ENCODE measurements around the gene LYRM4.
A peak's percentile ranks its signal among the peaks of the same experiment; 100 is the strongest.

LYRM4 gene

DNA sequence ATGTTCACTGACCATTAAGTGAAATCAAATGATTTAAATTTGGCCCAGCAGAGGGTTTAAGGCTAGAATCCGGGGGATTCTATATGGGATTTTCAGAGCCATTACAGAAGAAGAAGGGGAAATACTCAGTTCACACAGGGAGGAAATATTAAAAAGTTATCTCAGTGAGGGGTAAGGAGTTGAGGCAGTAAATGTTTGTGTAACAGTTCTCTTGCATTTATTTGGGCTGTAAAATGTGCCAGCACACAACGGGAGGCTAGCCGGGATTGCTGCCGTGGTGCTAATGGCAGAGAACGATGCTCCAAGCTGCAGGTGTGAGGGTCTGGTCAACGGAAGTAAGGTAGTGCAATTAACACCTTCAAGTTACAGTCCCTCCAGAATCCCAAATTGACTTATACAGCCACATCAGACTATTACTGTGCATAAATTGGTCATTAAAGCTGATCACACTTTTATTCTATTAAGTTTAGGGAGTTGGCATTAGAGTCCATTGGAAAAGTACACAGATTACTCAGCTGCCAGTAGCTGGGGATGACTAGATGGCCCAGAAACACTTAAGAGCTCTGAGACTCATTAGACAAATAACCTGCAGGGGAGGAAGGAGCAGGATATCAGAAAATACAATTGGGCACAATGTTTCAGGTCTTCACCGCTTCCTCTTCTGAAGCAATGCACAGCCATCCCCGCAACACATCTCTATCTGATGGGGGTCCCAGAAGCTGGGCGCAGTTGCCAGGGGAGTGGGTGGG, 144.3 kb downstream of the LYRM4 start:
- DNase-seq: no peak

DNA sequence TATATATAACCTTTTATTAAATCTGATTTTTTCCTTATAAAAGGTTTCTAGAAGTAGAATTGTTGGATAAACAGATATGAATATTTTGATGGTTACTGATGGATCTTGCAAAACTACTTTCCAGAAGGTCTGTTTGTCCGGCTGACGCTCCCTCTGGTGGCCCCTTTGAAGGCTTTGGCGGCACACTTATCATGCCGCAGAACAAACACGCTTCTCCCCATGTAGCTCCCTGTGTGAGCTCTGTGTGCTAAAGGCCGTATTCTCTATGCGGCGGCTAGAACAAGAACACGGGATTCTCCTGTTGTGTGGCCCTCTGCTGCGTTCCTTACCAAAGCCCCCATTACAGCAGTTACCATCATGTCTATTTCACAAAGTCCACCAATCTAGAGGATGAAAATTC, 145.6 kb downstream of the LYRM4 start:
- no peak for DNase-seq

DNA sequence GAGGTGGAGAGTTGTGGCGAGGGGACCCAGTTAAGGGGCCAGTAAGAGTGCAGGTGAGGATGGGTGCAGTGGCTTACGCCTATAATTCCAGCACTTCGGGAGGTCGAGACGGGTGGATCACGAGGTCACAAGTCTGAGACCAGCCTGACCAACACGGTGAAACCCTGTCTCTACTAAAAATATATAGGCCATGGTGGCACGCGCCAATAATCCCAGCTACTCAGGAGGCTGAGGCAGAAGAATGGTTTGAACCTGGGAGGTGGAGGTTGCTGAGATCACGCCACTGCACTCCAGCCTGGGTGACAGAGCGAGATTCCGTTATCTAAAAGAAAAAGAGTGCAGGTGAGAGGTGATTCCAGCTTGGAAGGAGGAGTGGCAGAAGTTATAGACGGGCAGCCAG, 147.7 kb downstream of the LYRM4 start:
- no peak for DNase-seq

DNA sequence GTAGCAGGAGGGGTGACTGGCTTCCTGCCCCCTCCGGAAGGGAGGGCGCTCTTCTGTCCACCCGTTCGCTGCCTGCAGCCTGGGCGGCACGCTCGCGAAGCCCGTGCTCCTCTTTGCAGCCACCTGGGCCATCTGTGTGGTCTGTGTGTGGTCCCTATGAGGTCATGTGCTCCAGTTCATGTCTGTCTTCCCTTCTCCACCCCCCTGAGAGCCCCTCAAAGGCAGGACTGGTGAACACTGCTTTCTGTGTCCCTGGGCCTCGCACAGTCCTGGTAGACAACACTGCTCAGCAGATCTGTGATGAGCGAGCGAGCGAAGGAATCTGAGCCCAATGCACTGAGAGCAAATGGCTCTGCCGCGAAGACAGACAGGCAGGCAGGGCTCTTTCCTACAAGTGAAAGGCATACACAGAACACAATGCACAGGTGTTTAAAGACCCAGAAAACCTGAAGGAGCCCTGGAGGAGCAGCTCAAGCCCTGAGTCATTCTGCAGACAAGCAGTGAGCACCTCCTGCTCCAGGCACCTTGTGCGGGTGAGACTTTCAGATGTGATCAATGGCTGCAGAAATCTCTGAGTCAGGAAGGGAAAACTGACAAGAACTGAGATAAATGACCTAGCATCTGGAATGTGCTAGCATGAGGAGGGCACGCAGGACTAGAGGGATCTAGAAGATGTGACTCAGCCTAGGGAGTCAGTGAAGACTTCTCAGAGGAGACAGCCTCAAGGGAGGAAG, 148.5 kb downstream of the LYRM4 start:
- DNase-seq: no peak

DNA sequence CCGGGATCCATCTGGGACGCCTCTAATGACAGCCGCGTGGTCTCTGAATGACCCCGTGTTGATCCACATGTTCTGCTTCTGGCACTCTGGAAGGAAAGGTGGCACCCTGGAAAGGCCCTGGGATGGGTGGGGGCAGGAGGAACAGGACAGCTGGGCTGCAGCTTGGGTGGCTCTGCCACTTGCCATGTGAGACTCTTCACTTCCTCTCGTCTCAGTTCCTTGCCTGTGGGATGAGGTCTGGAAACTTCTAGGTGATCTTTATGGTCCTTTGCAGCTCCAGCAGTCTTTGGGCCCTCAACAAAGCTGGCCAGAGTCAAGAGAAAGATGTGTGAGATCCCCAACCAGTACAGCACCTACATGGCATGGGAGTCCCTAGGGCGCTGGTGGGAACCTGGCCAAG, 149.1 kb downstream of the LYRM4 start:
- DNase-seq: no peak

DNA sequence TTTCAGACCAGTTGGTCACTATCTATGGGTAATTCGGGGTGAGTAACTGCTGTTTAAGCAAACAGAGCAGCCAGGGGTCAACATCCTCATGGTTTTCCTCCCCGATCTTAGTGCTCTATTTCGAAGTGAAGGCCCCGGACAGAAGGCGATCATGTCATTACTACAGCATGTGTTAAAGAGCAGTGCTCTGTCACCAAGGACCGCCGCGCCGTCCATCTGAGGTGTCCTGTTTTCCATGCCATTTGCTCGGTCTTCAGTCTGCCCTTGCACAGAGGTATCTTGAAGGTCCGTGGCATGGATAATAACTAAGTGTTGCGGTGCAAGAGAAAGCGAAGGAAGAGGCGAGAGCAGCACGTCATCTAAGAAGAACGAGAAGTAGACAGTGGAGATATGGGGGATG, 150.5 kb downstream of the LYRM4 start:
- no peak for DNase-seq

DNA sequence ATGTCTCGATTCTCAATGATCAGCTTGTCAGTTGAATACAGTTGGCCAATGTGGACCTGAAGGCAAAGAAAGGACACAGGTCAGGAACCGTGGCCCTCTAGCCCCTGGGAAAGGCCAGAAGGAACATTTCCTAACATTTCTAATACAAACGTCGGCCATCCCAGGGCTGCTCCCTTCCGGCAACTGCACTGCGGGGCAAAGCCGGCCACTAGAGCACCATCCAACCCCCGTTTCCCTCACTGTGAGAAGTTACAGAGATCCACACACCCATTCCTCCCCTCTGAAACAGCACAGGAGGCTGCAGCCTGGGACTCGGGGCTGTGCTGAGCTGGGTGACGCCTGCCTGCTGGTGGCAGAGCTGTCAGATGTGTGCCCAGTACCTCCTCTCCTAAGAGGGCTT, 151.3 kb downstream of the LYRM4 start:
- DNase-seq: no peak

DNA sequence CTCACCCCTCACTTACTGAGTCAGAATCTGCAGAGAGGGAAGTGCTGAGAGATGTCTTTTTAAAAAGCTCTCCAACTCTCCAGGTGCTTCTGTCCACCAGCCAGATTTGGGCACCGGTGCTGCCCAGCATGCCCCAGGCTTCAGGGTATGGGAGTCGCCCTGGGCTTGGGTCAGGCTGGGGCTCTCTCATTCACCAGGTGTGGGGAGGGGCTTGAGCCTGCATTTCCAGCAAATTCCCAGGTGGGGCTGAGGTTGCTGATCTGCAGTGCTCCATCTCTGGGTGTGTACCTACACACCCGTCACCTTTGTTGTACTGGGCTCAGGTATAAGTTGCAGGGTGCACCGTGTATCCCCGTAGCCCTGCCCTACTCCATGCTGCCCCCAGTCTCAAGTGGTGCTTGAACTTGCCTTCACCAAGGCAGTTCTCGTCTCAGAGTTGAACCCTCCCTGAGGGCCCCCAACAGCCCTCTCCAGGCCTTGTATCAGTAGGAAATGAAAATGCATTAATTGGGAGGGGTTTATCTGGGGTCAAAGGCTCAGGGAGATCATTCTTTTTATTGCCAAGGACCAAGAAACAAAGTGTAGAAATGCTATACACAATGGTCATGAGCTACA, 152.1 kb downstream of the LYRM4 start:
- no peak for DNase-seq

DNA sequence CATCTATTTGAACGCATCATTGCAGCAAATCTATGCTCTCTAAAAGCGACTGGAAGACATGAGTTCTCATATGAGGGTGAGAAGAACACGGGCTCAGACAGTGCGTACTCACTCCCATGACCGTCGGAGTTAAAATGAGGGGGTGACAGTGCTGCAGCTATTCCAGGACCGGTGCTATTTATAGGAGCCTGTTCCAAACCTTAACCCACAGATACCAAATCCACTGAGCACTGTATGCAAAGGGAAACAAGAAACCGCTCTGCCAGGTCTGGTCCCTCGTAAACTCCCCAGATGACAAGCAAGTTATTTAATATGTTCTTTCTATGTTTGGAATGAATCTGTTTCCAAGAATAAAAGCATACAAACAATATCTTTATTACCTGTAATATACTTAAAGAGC, 152.7 kb downstream of the LYRM4 start:
- no peak for DNase-seq

DNA sequence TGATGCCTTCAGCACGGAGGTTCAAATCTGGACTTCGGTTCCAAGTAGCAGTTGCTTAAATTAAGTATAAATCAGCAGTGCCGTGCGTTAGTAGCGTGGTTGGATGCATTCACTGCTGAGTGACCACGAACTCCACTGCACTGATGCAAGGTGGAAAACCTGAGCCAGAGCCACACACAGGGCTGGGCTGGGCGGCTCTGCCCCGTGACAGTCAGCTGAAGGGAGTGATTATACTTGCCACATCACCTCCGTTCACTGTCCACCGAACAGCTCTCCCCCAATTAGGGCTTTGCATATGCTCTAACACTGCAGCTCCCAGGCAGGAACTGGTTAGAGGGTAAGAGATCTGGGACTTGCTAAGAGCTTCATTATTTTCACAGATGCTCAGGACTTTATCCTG, 153.4 kb downstream of the LYRM4 start:
- no peak for DNase-seq

DNA sequence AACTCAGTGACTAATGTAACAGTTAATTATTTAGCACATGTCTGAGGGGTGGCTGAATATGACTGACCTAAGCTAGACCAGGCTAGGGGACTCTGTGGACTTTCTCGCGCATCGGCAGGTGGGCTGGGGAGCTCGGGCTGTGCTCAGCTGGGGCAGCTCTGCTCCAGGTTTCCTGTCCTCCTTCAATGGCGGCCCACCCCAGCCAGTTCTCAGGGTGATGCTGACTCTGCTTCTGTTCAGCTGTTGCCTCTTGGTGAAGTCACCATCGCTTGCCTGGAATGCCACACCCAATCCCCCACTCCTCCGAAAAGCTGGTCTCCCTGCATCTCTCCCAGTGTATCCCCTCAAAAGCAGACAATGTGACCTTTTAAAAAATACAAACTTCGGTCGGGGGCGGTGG, 155.6 kb downstream of the LYRM4 start:
- no peak for DNase-seq

DNA sequence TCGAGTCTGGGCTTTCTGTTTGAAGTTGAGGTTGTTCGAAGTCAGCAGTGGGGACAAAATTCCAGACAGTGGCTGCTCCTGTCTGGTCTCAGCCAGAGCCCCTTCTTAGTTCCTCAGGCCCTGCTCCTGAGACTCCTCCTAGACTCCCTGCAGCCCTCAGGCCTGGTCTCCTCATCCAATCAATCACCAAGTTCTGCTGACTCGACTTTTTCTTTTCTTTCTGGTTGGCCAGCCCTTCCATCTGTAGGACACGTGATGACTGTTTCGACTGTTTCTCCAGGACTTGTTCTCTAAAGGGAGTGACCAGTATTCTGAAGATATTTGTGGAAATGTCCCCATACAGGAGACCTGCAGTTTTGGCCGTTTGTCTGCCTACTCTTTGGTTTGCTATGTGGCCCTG, 156.1 kb downstream of the LYRM4 start:
- no peak for DNase-seq

DNA sequence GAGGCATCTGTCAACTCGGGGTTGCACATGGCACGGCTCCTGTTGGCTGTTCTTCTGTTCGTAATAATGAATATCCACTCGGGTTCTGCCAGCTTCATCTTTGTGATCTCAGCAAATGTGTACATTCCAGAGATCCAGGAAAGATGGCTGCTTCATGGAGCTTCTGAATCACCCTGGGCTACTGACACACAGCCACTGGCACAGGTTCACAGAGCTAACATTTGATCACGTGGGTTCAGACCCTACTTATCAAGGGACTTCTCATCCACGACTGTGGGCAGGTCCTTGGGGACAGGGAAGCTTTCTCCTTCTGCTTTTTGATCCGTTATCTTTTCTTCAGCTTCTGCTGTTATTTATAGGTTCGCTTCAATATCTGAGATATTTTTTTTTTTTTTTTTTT, 157.5 kb downstream of the LYRM4 start:
- no peak for DNase-seq

DNA sequence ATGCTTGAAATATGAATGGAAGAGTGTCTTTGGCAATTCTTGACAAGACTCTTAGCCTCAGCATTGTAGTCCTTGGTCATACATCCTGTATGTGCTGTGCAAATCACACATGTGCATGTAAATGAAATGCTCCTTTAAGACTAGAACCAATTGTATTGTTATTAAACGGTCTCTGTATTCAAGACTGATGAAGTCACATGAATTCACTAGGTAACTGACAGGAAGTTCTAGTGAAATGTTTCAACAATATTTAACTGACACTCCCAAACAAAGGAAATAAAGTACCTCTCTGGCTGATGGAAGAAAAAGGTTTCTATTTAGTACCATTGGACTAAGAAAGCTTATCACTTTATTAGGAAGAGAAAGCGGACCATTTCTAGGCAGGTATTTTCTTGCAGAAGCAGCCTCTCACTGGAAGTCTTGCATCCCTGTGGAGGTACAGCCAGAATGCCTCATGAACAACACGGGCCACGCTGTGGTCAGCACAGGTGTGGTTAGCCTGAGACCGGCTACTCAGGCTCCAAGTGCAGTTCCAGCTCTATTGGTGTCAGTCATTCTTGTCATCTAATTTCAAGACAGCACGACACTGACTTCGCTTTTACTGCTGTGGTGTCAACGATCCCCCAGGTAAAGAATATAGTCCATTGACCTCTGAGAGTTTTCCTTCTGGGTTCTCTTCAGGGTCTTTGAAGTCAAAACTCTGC, 158.3 kb downstream of the LYRM4 start:
- DNase-seq: no peak

DNA sequence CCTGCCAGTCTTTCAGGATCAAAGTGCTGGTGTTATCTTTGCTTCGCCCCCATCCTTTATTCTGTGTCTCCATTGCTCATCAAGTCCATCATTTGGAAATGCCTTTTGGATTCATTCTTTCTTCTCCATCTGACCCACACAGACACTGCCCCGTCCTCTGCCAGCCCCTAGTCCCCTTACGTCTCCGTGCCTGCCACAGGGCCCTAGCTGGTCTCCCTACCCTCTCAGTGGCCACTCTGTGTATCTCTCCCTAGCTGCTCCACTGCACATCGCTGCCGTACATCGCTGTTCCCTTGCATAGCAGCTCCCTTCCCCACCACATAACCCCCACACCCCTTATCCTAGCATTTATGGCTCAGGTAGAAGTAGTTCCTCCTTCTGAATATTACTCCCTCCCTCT, 159.9 kb downstream of the LYRM4 start:
- no peak for DNase-seq

DNA sequence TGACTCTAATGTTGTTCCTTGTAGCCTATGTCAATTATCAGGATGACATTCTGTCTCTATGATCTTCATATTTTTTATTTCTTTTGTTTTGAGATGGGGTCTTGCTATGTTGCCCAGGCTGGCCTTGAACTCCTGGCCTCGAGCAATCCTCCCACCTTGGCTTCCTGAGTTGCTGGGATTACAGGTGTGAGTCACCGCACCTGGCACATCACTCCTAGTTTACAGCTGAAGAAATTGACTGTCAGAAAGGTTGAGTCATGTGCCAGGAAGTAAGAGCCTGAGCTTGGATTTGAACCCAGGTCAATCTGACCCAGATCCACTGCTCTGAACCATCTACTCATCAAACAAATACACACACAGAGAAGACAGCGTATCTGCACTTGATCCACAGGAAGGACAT, 161.2 kb downstream of the LYRM4 start:
- DNase-seq: no peak

DNA sequence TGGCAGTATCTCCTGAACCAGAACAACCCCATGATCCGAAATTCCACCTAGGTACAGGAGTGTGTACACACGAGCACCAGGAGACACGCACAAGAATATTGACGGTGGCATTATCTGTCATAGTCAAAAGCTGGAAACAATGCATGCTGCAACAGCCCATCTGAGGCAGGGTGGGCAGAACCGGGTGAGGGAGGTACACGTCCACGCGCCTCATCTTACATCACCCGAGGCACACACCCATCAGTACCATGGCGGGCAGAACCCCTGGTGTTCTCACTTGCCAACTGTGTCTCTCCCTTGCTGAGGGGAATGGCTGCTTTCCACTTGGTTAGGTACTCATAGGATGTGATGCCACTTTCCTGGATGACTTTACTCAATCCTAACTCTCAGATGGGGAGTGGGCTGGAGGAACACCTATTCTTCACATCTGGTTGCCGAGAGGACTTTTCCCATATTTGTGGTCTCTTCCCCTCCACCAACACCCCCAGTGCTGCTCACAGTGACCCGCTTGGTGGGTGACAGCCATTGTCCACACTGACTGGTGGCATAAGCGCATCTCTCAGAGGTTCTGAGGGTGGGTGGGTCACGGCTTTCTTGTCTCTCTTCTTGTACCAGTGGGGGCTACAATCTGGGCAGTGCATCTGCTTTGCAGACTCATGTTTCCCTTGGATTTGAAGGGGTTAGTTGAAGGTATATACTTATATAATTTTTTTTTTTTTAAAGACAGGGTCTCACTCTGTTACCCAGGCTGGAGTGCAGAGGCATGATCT, 162.1 kb downstream of the LYRM4 start:
- DNase-seq: no peak

DNA sequence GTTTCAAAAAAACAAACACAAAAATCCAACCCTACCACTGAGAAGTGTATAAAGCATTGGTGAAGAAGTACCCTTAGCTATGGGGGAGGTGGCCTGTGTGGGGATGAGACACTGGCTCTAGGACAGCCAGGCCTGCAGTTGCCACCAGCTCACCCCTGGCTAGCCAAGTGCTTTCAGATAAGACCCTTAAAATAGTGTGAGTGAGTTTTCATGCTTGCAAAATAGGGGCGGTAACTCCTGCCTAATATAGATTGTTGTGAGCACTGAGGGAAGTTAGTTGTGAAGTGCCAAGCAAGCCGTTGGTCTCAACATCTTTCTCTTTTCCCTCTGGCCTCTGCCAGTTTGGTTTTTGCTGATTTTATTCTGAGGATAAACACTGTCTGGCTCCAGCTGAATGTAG, 164.3 kb downstream of the LYRM4 start:
- DNase-seq: peak; percentile 69

DNA sequence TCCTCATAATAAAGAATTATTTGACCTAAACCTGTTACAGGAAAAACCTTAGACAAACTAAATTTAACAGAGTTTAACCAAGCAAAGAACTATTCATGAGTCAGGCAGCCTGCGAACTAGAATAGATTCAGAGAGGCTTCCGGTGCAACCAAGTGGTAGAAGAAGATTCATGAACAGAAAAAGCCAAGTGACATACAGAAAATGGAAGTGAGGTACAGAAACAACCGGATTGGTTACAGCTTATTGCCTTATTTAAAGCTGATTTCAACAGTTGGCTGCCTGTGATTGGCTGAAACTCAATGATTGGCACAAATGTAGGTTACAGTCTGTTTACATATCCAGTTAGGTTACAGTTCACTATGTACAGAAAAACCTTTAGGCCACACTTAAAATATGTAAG, 165.5 kb downstream of the LYRM4 start:
- DNase-seq: no peak

DNA sequence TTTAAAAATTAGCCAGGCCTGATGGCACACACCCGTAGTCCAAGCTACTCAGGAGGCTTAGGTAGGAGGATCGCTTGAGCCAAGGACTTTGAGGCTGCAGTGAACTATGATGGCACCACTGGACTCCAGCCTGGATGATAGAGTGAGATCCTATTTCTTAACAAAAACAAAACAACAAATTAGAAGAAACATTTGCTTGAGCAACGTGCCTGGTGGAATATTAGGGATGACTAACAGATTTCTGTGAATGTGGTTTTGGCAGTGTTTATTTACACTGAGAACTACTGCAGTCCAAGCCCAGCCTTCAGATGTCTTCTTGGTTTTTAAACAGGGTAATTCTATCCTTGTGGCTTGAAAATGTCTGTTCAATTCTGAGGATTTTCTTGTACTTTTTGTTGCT, 166.4 kb downstream of the LYRM4 start:
- DNase-seq: no peak

DNA sequence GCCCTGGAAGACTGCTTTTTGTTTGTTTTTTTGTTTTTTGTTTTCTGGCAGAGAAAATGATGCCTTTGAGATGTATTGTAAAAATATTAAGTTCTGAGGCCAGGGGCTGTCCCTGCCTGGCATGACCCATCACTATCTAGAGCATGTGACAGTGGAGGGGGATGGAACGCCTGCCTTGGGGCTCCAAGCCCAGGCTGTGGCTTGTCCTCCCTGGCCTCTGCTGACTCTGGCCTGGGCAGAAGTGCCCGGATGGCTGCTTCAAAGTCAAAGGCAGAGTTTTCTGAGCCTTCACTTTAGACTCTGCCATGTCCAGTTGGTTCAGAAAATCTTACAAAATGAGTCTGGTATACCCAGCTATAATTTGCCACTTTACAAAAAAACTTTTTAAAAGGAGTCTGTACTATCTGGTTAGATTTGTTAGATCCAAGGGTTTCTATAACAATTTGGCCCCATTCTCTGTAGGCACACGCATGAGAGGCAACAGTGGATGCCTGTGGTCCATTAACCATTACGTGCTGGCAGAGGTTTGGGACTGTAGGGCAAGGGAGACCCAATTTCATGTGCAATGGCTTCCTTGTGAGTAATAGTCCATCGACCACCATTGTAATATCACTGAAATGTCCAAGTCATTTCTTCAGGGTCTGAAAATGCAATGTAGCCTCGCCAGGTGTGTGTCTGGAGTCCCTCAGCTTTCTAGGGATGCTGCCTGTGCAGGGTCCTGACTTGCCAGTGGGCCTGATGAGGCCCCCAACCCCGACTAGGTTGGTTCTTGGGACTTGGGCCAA, 167.3 kb downstream of the LYRM4 start:
- no peak for DNase-seq
